Right lobe of liver (tissue), 4 donors: ENCODE data around the gene TIMM17B.

Source experiments
- POLR2A ChIP-seq: fragments of 450-650 bp; IDR thresholded peaks from one replicate; pipeline ENCODE4 v1.6.1; 2017; ENCODE audit warnings: antibody characterized with exemption, mild to moderate bottlenecking
- TF ChIP-seq, protein P1 (sequence below), 4 donors: fragments of 200-600 bp in 3 of 4; fragments of 450-650 bp in 1 of 4; IDR thresholded peaks; one replicate each; pipeline versions ENCODE4 v1.5.1 to v1.8.0; 2016 to 2022; ENCODE audit warnings: antibody characterized with exemption in 4 of 4, mild to moderate bottlenecking in 2 of 4
- donor health status: DM: no; HTN: no; CAD: no.
- donor health status: DM: no; HTN: no; CAD: no.
- donor health status: DM: no; HTN: yes; CAD: no.

DNA sequence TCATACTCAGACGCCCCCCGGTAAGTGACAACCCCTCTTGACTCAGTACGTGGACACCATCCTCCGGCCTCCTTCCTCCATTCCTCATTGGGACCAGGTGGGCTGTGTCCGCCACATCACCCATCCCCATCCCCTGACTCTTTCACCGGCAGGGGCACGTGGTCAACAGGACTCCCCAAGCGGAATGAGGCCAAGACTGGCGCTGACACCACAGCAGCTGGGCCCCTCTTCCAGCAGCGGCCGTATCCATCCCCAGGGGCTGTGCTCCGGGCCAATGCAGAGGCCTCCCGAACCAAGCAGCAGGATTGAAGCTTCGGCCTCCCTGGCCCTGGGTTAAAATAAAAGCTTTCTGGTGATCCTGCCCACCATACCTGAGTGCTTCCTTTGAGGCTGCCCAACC is 5.2 kb upstream of the TIMM17B start:
- TF ChIP-seq, protein P1, sequence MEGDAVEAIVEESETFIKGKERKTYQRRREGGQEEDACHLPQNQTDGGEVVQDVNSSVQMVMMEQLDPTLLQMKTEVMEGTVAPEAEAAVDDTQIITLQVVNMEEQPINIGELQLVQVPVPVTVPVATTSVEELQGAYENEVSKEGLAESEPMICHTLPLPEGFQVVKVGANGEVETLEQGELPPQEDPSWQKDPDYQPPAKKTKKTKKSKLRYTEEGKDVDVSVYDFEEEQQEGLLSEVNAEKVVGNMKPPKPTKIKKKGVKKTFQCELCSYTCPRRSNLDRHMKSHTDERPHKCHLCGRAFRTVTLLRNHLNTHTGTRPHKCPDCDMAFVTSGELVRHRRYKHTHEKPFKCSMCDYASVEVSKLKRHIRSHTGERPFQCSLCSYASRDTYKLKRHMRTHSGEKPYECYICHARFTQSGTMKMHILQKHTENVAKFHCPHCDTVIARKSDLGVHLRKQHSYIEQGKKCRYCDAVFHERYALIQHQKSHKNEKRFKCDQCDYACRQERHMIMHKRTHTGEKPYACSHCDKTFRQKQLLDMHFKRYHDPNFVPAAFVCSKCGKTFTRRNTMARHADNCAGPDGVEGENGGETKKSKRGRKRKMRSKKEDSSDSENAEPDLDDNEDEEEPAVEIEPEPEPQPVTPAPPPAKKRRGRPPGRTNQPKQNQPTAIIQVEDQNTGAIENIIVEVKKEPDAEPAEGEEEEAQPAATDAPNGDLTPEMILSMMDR (IDR thresholded peaks at IDR 0.05) = no peak
- no peak for TF ChIP-seq POLR2A
